A549 treated with AZD9567 at 1 μM for 4 hours (cell line): ENCODE data around the gene SPDYE9. TPM values are rescaled to one million over a fixed set of nuclear protein-coding genes. Genes with fewer than 3 reads are reported as not detected.

ENCODE experiments used
- total RNA-seq: library from RNA; stranded (reverse); fragments of 200-300 nt; extraction: Qiagen RNA extraction; gene quantifications from 5 replicates; pipeline ENCODE4 v1.2.3, GENCODE V29; 2022; ENCODE audit not compliant: insufficient read depth

The SPDYE9 gene
- total RNA-seq = not detected in 5 replicates

GRCh38 chr7:73085938-73086337 is at the start of gene SPDYE9:
SPDYE9 (minus strand) TSS chr7:73086038; CDS start chr7:73084238, 1,800 bp downstream.

GRCh38 chr7:73057811-73058210 is 28.0 kb downstream of the SPDYE9 start, which contains the start of gene SPDYE11:
SPDYE11 (minus strand) TSS chr7:73057911; CDS start chr7:73056111, 1,800 bp downstream.

GRCh38 chr7:73029666-73030065 is 56.2 kb downstream of the SPDYE9 start, which contains the start of gene SPDYE8:
SPDYE8 (minus strand) TSS chr7:73029766; CDS start chr7:73027966, 1,800 bp downstream.

Other genes with a start within 250 kb of the SPDYE9 start
- gene POM121, start 160.9 kb downstream of the SPDYE9 start, total RNA-seq = 40.1 to 42.9 TPM (median 41.6 TPM) in 5 replicates
- gene TRIM74, start 116.6 kb downstream of the SPDYE9 start, total RNA-seq = 0.50 to 0.68 TPM (median 0.61 TPM) in 4 of 5 replicates, not detected in the other
- not detected in 5 replicates for gene SPDYE8, start 56.3 kb downstream of the SPDYE9 start, total RNA-seq
- not detected in 5 replicates for gene SPDYE11, start 28.1 kb downstream of the SPDYE9 start, total RNA-seq
- gene NSUN5, start 222.8 kb upstream of the SPDYE9 start, total RNA-seq = 49.0 to 67.2 TPM (median 63.6 TPM) in 5 replicates
- gene TRIM50, start 242.0 kb upstream of the SPDYE9 start, total RNA-seq = not detected in 5 replicates
- not detected in 5 replicates for gene FKBP6, start 242.1 kb upstream of the SPDYE9 start, total RNA-seq